K562 (cell line): ENCODE measurements around the gene MAD2L1BP. TPM values are rescaled to one million over a fixed set of nuclear protein-coding genes. Genes with fewer than 3 reads are reported as not detected.

ENCODE experiments used
- E2F6 ChIP-seq, 2 experiments: IDR thresholded peaks; 2 replicates each; pipeline ENCODE4 v1.6.1; 2011; ENCODE audit warnings: borderline replicate concordance in 1 of 2, control low read depth in 1 of 2, low read depth in 1 of 2, low read length in 1 of 2, mild to moderate bottlenecking in 1 of 2, mixed read lengths in 1 of 2, moderate library complexity in 1 of 2; ENCODE audit not compliant: insufficient read depth in 1 of 2, insufficient read length in 1 of 2, poor library complexity in 1 of 2, severe bottlenecking in 1 of 2; ENCODE audit errors: extremely low read depth in 1 of 2
- FOXK2 ChIP-seq, 2 experiments: fragments of 450-650 bp; IDR thresholded peaks in 1 of 2; conservative IDR thresholded peaks in 1 of 2; 2 replicates each; pipeline ENCODE4 v1.6.1; 2016; ENCODE audit warnings: low read depth in 2 of 2, mild to moderate bottlenecking in 1 of 2
- MGA ChIP-seq: fragments of 450-650 bp; IDR thresholded peaks from 2 replicates; pipeline ENCODE4 v1.6.1; 2016; ENCODE audit warnings: mild to moderate bottlenecking, moderate library complexity
- MYBL2 ChIP-seq, 2 experiments: fragments of 450-650 bp in 1 of 2; sonication (generic) in 1 of 2; formaldehyde crosslinking in 1 of 2; IDR thresholded peaks; 2 replicates each; pipeline versions ENCODE4 v1.6.1 to v1.8.1; 2017 to 2022; ENCODE audit warnings: borderline replicate concordance in 1 of 2, inconsistent platforms in 1 of 2, low read depth in 1 of 2, mild to moderate bottlenecking in 1 of 2, missing genetic modification reagents in 1 of 2, moderate library complexity in 1 of 2
- RFX7 ChIP-seq: fragments of 250-450 bp; sonication (Bioruptor Pico); IDR thresholded peaks from 2 replicates; pipeline ENCODE4 v1.5.1; 2021; ENCODE audit warnings: mild to moderate bottlenecking
- RHOXF2B ChIP-seq: fragments of 250-450 bp; sonication (Bioruptor Pico); conservative IDR thresholded peaks from 2 replicates; pipeline ENCODE4 v1.5.1; 2021
- STAG1 ChIP-seq: sonication (generic); formaldehyde crosslinking; IDR thresholded peaks from 2 replicates; pipeline ENCODE4 v1.5.0; 2020; ENCODE audit warnings: missing genetic modification reagents, borderline replicate concordance
- TCF7L2 ChIP-seq: fragments of 150-350 bp; IDR thresholded peaks from 2 replicates; pipeline ENCODE4 v1.6.1; 2016; ENCODE audit warnings: low read depth, mild to moderate bottlenecking, low read length, moderate library complexity
- ZFX ChIP-seq: sonication (generic); formaldehyde crosslinking; IDR thresholded peaks from 2 replicates; pipeline ENCODE4 v1.8.0; 2022; ENCODE audit warnings: mild to moderate bottlenecking, missing genetic modification reagents, moderate library complexity
- ZNF583 ChIP-seq: fragments of 250-450 bp; sonication (Bioruptor Pico); IDR thresholded peaks from 2 replicates; pipeline ENCODE4 v1.4.0; 2020
- polyA plus RNA-seq, 8 experiments: library from polyadenylated mRNA; depleted of rRNA in 4 of 8; stranded (reverse) in 5 of 8; unstranded in 3 of 8; fragments of >200 nt; fragmentation: Nextera tagmentation in 2 of 8; fragmentation: Illumina TruSeq in 1 of 8; extraction: Ambion mirVana in 2 of 8; extraction: Trizol in 1 of 8; gene quantifications; 2 replicates each; pipeline versions ENCODE4 v1.2.1 to v1.2.3, GENCODE V29; 2011 to 2014; ENCODE audit warnings: inconsistent platforms in 1 of 8, missing spikeins in 1 of 8
- total RNA-seq, 7 experiments: library from RNA; depleted of rRNA in 6 of 7; stranded (reverse); fragments of >200 nt in 6 of 7; fragmentation: Illumina TruSeq in 2 of 7; extraction: Trizol in 2 of 7; gene quantifications; 2 replicates each; pipeline versions ENCODE4 v1.2.1 to v1.2.3, GENCODE V29; 2011 to 2021; ENCODE audit warnings: low replicate concordance in 1 of 7
- TF ChIP-seq, protein P1 (sequence below): fragments of 450-650 bp; IDR thresholded peaks from 2 replicates; pipeline ENCODE4 v1.7.0; 2016; ENCODE audit warnings: borderline replicate concordance

MAD2L1BP gene
- total and polyA plus RNA-seq, 9 of the 15 experiments (the other 6 are each of a cell fraction or from before 2014, with no cell fraction given): 69.7 to 321 (median 111) TPM

- TF ChIP-seq MGA (peak; percentile 61), RHOXF2B (CRISPR knock-in tag) (0 out of 2 replicates have a peak, but pooled peaks have one; percentile 73), ZFX (CRISPR knock-in tag) (no peak), RFX7 (CRISPR knock-in tag) (no peak), MYBL2 (IDR thresholded peaks at IDR 0.05; ENCODE audit: low read depth) (no peak), MYBL2 (CRISPR knock-in tag; IDR thresholded peaks at IDR 0.05; ENCODE audit: borderline replicate concordance) (no peak), STAG1 (CRISPR knock-in tag) (no peak), TCF7L2 (0 out of 2 replicates have a peak, but pooled peaks have one; percentile 14), ZNF583 (CRISPR knock-in tag) (0 out of 2 replicates have a peak, but pooled peaks have one; percentile 18), E2F6 (IDR thresholded peaks at IDR 0.05; ENCODE audit: borderline replicate concordance in 1 of 2, extremely low read depth in 1 of 2, insufficient read depth in 1 of 2, insufficient read length in 1 of 2, low read depth in 1 of 2, low read length in 1 of 2, poor library complexity in 1 of 2, severe bottlenecking in 1 of 2) (peak in 1 of 2 experiments; percentile 12), FOXK2 (conservative IDR thresholded peaks at IDR 0.05 in 1 of 2, IDR thresholded peaks at IDR 0.05 in 1 of 2; ENCODE audit: low read depth in 2 of 2) (peak; percentile 43 to 44; a peak in 2 of 4 replicates)
- TF ChIP-seq, protein P1, sequence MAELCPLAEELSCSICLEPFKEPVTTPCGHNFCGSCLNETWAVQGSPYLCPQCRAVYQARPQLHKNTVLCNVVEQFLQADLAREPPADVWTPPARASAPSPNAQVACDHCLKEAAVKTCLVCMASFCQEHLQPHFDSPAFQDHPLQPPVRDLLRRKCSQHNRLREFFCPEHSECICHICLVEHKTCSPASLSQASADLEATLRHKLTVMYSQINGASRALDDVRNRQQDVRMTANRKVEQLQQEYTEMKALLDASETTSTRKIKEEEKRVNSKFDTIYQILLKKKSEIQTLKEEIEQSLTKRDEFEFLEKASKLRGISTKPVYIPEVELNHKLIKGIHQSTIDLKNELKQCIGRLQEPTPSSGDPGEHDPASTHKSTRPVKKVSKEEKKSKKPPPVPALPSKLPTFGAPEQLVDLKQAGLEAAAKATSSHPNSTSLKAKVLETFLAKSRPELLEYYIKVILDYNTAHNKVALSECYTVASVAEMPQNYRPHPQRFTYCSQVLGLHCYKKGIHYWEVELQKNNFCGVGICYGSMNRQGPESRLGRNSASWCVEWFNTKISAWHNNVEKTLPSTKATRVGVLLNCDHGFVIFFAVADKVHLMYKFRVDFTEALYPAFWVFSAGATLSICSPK: no peak
These were observed 4.6 kb downstream of the MAD2L1BP start (continued) for GRCh38 chr6:43639984-43640800.
